GM19025 (cell line): ENCODE measurements around the gene FAM171A2.
"Not testable (repeated sequence)": the region's sequence is repeated elsewhere in the genome, so short reads cannot be mapped to it uniquely, and the experiment has no call there.

Experiments
- ATAC-seq: cut with Tn5 transposase; IDR thresholded peaks from one replicate; pipeline ENCODE4 v1.9.1; 2021; ENCODE audit warnings: mild to moderate bottlenecking, low read depth, moderate library complexity; ENCODE audit not compliant: unreplicated experiment

The FAM171A2 gene

GRCh38 chr17:44384281-44384822, 20.7 kb upstream of the FAM171A2 start:
- no peak for ATAC-seq

GRCh38 chr17:44383861-44384260, 20.2 kb upstream of the FAM171A2 start:
- ATAC-seq, result no peak

GRCh38 chr17:44383363-44383762, 19.7 kb upstream of the FAM171A2 start:
- ATAC-seq, result no peak

GRCh38 chr17:44382917-44383316, 19.3 kb upstream of the FAM171A2 start:
- ATAC-seq, result no peak

- ATAC-seq, result no peak
Observed at GRCh38 chr17:44381810-44382305, 18.2 kb upstream of the FAM171A2 start.

DNA sequence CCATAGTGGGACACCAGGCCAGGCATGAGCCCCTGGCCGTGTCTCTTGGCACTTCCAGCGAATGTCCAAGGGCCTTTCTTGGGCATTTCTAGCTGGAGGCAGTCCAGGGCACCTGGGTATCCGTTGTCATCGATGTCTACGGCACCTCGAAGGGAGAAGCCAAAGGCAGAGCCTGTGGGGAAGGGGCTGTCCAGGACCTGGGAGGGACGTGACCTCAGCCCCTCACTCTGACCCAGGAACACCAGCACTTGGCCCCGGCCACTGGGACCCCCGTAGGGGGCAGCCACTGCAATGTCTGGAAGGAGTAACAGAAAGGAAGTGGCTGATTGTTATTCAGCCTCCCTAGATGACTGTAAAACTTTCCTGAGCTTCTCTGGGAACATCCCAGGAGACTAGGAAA, 17.1 kb upstream of the FAM171A2 start:
- no peak for ATAC-seq

- ATAC-seq, result no peak
Observed at GRCh38 chr17:44379887-44380286, 16.2 kb upstream of the FAM171A2 start.

DNA sequence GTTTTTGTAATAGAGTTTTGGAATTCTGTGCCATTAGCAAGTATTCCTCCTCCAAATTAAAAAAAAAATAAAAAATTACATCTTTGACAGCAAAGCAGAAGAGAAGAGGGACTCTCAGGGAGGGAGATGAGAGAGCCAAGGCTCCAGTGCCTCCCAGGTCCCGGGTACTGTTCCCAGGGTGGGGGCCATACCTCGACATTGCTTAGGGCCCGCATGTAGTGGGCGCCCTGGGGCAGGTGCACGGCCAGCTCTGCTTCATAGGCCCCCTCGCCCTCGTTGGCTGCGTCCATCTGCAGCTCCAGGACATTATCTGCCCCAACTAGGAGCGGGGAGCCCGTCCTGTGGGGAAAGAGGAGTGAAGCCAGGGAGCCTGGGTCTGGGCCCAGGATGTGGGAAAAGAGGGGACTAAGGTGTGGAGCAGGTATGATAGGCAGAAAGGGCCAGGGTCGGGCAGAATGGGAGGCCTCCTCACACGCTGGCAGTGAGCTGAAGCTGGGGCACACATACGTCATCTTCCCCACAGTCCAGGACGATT, 14.6 kb upstream of the FAM171A2 start:
- ATAC-seq, result no peak

GRCh38 chr17:44376779-44377178, 13.1 kb upstream of the FAM171A2 start:
- ATAC-seq, result no peak

GRCh38 chr17:44376124-44376523, 12.5 kb upstream of the FAM171A2 start:
- ATAC-seq, result no peak

DNA sequence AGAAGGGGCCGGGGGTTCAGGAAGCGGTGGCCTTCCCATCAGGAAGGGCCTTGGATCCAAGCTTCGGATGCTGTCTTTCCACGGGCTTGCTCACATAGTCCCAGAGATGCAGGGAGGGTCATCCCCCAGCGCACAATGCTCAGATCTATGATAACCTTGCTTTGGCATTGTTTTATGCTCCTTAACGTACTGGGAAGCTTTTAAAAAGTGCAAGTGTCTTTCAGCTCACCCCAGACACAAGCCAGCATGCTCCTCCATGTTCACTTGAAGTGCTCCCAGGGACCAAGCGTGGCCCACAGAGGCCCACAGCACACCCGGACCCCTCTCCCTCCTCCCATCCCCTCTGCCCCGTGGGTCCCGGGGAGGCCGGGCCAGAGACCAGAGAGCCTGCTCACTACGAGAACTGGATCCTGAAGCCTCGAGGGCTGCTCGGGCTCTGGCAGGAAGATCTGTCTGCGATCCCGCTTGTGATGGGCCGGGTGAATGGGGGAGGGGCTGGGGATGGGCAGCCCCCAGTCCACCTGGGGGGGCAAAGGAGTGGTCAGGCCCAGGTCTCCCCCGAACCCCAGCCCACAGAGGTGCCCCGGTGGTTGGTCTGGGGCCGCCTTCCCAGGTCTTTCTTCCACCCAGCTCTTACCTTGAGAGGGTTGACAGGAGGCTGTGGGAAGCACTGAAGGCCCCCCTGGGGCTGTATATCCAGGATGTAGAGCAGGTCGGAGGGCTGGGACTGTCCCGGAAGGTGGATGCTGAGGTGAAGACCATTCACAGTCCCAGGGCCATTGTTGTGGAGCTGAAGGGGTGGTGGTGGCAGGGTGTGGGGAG, 11.8 kb upstream of the FAM171A2 start:
- no peak for ATAC-seq

GRCh38 chr17:44374306-44375195, 10.9 kb upstream of the FAM171A2 start:
- no peak for ATAC-seq

DNA sequence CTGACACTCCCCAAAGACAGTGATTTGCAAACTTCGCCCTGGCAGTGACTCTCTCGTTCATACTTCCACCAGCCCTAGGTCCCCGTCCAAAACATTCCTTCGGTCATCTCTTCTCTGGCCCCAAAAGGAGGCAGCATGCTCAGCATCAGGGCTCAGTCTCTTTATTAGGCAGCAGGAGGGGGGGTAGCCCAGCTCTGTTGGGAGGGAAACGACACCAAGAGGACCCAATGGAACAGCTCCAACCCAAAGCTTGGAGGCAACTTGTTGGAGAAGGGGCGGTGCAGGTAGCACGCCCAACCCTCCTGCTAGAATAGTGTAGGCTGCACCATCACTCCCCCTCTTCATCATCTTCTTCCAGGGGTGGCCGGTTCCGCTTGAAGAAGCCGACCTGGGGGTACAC, 8.4 kb upstream of the FAM171A2 start:
- ATAC-seq, result no peak

DNA sequence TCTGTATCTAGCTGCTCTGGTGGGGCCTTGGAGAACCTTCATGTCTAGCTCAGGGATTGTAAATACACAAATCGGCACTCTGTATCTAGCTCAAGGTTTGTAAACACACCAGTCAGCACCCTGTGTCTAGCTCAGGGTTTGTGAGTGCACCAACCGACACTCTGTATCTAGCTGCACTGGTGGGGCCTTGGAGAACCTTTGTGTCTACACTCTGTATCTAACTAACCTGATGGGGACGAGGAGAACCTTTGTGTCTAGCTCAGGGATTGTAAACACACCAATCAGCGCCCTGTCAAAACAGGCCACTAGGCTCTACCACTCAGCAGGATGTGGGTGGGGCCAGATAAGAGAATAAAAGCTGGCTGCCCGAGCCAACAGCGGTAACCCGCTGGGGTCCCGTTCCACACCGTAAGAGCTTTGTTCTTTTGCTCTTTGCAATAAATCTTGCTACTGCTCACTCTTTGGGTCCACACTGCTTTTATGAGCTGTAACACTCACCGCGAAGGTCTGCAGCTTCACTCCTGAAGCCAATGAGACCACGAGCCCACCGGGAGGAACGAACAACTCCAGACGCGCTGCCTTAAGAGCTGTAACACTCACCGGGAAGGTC, 5.9 kb upstream of the FAM171A2 start:
- ATAC-seq, result not testable (repeated sequence)

- not testable (repeated sequence) for ATAC-seq
Observed at GRCh38 chr17:44368391-44369243, 5.0 kb upstream of the FAM171A2 start.

DNA sequence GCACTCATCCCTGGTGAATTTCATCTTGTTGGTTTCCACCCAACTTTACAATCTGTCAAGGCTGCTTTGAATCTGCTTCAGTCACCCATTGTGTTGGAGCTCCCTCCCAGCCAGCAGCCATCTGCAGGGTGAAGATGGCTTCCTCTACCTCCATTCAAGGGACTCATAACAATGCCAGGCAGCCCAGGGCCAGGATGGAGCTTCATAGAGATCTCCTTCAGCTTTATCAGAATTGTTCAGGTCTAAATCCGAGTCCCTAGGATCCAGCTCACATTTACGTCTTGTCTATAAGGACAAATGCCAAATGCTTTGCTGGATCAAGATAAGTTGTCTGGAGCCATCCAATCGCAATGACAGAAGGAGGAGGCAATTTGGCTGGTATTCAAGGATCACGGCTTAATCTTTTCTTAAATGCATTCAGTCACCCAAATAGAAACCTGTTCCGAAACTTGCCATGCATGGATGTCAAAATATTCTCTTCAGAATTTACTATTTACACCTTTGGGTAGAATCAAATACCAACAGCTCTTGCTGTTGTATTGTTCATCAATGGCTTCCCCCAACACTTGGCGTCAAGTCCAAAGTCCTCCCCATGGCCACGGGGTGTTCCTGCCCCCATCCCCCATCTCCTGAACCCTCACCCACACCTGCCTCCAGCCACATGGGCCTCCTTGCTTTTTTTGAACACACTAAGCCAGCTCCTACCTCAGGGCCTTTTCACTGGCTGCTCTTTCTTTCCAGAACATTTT, 3.8 kb upstream of the FAM171A2 start:
- no peak for ATAC-seq

GRCh38 chr17:44365051-44365450, 1.4 kb upstream of the FAM171A2 start:
- ATAC-seq, result not testable (repeated sequence)

DNA sequence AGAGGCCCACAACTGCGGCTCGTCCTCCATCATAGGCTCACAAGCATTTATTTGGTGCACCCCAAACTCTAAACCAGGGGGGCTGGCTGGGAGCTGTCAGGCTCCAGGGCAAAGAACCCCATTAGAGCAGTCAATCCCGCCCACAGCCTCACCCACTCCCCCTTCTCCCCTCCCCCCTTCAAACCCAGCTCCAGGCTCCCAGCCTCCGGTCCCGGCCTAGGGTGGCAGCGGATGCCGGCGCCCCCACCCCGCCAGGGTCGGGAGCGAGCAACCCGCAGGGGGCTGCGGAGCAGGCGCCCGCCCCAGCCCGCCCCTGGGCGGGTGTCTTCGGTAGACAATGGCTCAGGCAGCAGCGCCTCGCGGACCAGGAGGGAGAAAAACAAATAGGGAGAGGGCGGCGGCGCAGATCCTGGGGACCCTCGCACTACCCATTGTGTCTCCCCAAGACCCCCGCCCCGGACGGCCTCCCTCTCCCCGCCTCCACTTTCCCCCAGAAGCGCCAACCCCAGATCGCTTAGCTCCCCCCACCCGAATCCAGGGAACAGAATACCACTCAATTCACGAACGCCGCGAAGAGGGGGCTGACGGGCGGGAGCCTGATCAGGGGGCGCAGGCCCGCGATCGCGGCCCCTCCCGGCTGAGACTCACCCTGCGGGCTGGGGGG, 572 bp downstream of the FAM171A2 start:
- ATAC-seq, result no peak
